KMS-11 (cell line): Measurements from ENCODE around the gene NSRP1.

Experiments
- H2AFZ ChIP-seq: fragments of 200-600 bp; sonication (generic); 2 replicates; pipeline ENCODE4 v1.6.1; 2016; ENCODE audit warnings: antibody characterized with exemption, mixed run types, low read depth
- H3K27ac ChIP-seq: fragments of 200-600 bp; sonication (generic); 2 replicates; pipeline ENCODE4 v1.6.1; 2016; ENCODE audit warnings: mild to moderate bottlenecking, mixed run types
- H3K27me3 ChIP-seq: fragments of 200-600 bp; sonication (generic); 2 replicates; pipeline ENCODE4 v1.6.1; 2017; ENCODE audit warnings: mild to moderate bottlenecking, low read depth, mixed run types, moderate library complexity; ENCODE audit not compliant: insufficient read depth
- H3K36me3 ChIP-seq: fragments of 200-600 bp; sonication (generic); 2 replicates; pipeline ENCODE4 v1.6.1; 2017; ENCODE audit warnings: mild to moderate bottlenecking, mixed run types; ENCODE audit not compliant: insufficient read depth
- H3K4me1 ChIP-seq: fragments of 200-600 bp; sonication (generic); 2 replicates; pipeline ENCODE4 v1.6.1; 2016; ENCODE audit warnings: mild to moderate bottlenecking, low read depth, mixed run types; ENCODE audit not compliant: poor library complexity, severe bottlenecking
- H3K4me2 ChIP-seq: fragments of 200-600 bp; sonication (generic); 2 replicates; pipeline ENCODE4 v1.7.0; 2016; ENCODE audit warnings: mild to moderate bottlenecking, mixed run types
- H3K4me3 ChIP-seq: fragments of 200-600 bp; sonication (generic); IDR thresholded peaks from 2 replicates; pipeline ENCODE4 v1.6.1; 2017; ENCODE audit warnings: low read depth, low read length, mixed read lengths; ENCODE audit not compliant: insufficient read depth
- H3K79me2 ChIP-seq: fragments of 200-600 bp; sonication (generic); 2 replicates; pipeline ENCODE4 v1.6.1; 2016; ENCODE audit warnings: low read depth, mixed run types; ENCODE audit not compliant: insufficient read depth
- H3K9ac ChIP-seq: fragments of 200-600 bp; sonication (generic); 2 replicates; pipeline ENCODE4 v1.6.1; 2016; ENCODE audit warnings: mild to moderate bottlenecking, mixed run types
- H4K20me1 ChIP-seq: fragments of 200-600 bp; sonication (generic); 2 replicates; pipeline ENCODE4 v1.6.1; 2016; ENCODE audit warnings: mild to moderate bottlenecking, mixed run types; ENCODE audit not compliant: insufficient read depth
- CTCF ChIP-seq: fragments of 200-600 bp; sonication (generic); conservative IDR thresholded peaks from 2 replicates; pipeline ENCODE4 v1.6.1; 2017; ENCODE audit warnings: low read depth, mild to moderate bottlenecking, antibody characterized with exemption, low read length, moderate library complexity, mixed read lengths

The NSRP1 gene

GRCh38 chr17:30203471-30203981, 86.9 kb downstream of the NSRP1 start:
- Histone ChIP-seq H3K27me3 (no peaks in the 10 kb centered on the region), H3K4me1 (peaks cover 4% of the 10 kb centered on the region), H3K9ac (no peak overlapping the region), H4K20me1 (no peaks in the 10 kb centered on the region), H2AFZ (no peak overlapping the region), H3K27ac (no peak overlapping the region), H3K4me3 (no peak overlapping the region), H3K79me2 (no peaks in the 10 kb centered on the region), H3K36me3 (no peaks in the 10 kb centered on the region), H3K4me2 (no peak overlapping the region)
- TF ChIP-seq CTCF: no peak

- Histone ChIP-seq H2AFZ (no peak overlapping the region), H3K27me3 (no peaks in the 10 kb centered on the region), H3K9ac (no peak overlapping the region), H3K4me2 (no peak overlapping the region), H3K4me1 (peaks cover 5% of the 10 kb centered on the region), H3K36me3 (no peaks in the 10 kb centered on the region), H3K27ac (no peak overlapping the region), H3K79me2 (no peaks in the 10 kb centered on the region), H3K4me3 (no peak overlapping the region), H4K20me1 (no peaks in the 10 kb centered on the region)
- no peak for TF ChIP-seq CTCF
Measured at GRCh38 chr17:30207655-30208054, 91.0 kb downstream of the NSRP1 start.

- Histone ChIP-seq H3K79me2 (no peaks in the 10 kb centered on the region), H3K36me3 (no peaks in the 10 kb centered on the region), H3K4me2 (no peak overlapping the region), H3K27me3 (no peaks in the 10 kb centered on the region), H3K4me3 (no peak overlapping the region), H4K20me1 (no peaks in the 10 kb centered on the region), H3K9ac (no peak overlapping the region), H3K27ac (no peak overlapping the region), H2AFZ (no peak overlapping the region), H3K4me1 (peaks cover 5% of the 10 kb centered on the region)
- TF ChIP-seq CTCF: no peak
Measured at GRCh38 chr17:30208214-30208613, 91.6 kb downstream of the NSRP1 start.

- H3K4me3 ChIP-seq: no peak overlapping the region
- H3K27ac ChIP-seq: no peak overlapping the region
- H4K20me1 ChIP-seq: no peaks in the 10 kb centered on the region
- H2AFZ ChIP-seq: no peak overlapping the region
- no peak overlapping the region for H3K9ac ChIP-seq
- no peaks in the 10 kb centered on the region for H3K36me3 ChIP-seq
- H3K4me2 ChIP-seq: no peak overlapping the region
- no peak for TF ChIP-seq CTCF
- H3K27me3 ChIP-seq: no peaks in the 10 kb centered on the region
- H3K79me2 ChIP-seq: no peaks in the 10 kb centered on the region
- peaks cover 5% of the 10 kb centered on the region for H3K4me1 ChIP-seq
Measured at GRCh38 chr17:30209930-30210329, 93.3 kb downstream of the NSRP1 start.
